ENCODE results near the gene SAMD9L.

SAMD9L gene

DNA sequence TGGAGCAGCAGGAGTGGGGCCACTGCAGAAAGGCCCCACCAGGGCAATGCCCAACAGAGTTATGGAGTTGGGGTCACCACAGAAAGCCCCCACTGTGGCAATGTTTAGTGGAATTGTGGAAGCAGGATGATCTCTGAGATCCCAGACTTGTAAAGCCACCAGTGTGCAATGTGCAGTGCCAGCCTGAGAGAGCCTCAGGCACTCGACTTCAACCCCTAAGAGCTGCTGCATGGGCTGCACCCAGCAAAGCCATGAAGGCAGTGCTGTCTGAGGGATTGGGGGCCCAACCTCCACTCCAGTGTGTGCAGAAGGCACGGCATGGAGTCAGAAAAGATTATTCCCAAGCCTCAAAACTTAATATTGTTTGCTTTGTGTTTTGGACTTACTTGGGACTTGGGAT lies 50.8 kb downstream of the SAMD9L start:
- TF ChIP-seq, protein P1, sequence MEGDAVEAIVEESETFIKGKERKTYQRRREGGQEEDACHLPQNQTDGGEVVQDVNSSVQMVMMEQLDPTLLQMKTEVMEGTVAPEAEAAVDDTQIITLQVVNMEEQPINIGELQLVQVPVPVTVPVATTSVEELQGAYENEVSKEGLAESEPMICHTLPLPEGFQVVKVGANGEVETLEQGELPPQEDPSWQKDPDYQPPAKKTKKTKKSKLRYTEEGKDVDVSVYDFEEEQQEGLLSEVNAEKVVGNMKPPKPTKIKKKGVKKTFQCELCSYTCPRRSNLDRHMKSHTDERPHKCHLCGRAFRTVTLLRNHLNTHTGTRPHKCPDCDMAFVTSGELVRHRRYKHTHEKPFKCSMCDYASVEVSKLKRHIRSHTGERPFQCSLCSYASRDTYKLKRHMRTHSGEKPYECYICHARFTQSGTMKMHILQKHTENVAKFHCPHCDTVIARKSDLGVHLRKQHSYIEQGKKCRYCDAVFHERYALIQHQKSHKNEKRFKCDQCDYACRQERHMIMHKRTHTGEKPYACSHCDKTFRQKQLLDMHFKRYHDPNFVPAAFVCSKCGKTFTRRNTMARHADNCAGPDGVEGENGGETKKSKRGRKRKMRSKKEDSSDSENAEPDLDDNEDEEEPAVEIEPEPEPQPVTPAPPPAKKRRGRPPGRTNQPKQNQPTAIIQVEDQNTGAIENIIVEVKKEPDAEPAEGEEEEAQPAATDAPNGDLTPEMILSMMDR (IDR thresholded peaks at IDR 0.05; ENCODE audit: low read depth, low read length): no peak
- DNase-seq (ENCODE audit: extremely low read depth, low read depth): no peak

DNA sequence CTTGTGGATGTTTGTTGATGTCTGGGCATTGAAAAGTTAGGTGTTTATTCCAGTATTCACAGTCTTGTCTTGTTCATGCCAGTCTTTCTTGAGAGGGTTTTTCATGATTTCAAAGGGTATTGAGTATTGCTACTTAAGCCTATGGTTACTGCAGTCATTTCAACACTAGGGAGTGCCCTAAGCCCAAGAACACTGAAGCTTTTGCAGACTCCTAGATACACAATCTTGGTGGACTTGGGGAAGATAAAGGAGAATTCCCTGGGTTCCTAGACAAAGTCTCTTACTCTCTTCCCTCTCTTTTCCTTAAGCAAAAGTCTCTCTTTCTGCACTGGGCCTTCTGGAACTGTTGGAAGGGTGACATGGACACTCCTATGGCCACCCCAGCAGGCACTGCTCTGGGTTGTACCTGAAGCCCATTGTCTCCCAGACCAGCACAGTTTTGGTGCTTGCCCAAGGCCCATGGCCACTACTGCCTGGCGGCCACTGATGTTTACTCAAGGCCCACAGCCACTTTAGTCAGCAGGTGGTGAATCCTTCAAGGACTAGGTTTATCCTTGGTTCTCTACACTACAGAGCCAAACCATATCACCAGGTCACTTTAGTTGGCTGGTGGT lies 55.3 kb downstream of the SAMD9L start:
- DNase-seq (ENCODE audit: extremely low read depth, low read depth): peak; percentile 25
- TF ChIP-seq, protein P1 (IDR thresholded peaks at IDR 0.05; ENCODE audit: low read depth, low read length): peak; percentile 72

Data from AG09319 (cell line).